Measurements from ENCODE around the gene CAPNS1. TPM values are rescaled to one million over a fixed set of nuclear protein-coding genes. Genes with fewer than 3 reads are reported as not detected.

The CAPNS1 gene
- total RNA-seq, 2 donors from 2014 or later = 53.7 to 56.0 TPM

DNA sequence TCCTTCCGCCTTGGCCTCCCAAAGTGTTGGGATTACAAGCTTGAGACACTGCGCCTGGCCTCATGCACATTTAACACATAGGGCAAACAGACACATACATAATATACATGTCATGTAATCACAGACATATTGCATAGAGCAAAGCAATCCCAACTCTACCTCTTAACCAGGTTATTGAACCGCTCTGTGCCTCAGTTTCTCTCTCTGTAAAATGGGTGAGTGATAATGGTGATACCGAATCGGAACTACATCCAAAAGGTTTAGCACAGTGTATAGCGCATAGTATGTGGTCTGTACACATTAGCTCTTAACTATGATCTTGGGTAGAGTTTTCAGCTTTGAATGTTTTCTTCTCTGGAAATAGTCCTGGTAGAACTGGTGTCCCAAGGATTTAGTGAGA lies 4.8 kb downstream of the CAPNS1 start:
- ATAC-seq (no peak), DNase-seq (no peak)
- Histone ChIP-seq H3K4me1 (peaks cover 10% of the 10 kb centered on the region), H3K36me3 (replicated peaks in 1 of 2; ENCODE audit: insufficient read depth in 1 of 2, low read depth in 2 of 2) (peaks cover 15 to 42% of the 10 kb centered on the region in 2 donors), H3K27me3 (no peaks in the 10 kb centered on the region), H3K4me3 (no peak overlapping the region), H3K27ac (no peak overlapping the region), H3K9me3 (no peaks in the 10 kb centered on the region)
- TF ChIP-seq, protein P1, sequence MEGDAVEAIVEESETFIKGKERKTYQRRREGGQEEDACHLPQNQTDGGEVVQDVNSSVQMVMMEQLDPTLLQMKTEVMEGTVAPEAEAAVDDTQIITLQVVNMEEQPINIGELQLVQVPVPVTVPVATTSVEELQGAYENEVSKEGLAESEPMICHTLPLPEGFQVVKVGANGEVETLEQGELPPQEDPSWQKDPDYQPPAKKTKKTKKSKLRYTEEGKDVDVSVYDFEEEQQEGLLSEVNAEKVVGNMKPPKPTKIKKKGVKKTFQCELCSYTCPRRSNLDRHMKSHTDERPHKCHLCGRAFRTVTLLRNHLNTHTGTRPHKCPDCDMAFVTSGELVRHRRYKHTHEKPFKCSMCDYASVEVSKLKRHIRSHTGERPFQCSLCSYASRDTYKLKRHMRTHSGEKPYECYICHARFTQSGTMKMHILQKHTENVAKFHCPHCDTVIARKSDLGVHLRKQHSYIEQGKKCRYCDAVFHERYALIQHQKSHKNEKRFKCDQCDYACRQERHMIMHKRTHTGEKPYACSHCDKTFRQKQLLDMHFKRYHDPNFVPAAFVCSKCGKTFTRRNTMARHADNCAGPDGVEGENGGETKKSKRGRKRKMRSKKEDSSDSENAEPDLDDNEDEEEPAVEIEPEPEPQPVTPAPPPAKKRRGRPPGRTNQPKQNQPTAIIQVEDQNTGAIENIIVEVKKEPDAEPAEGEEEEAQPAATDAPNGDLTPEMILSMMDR (IDR thresholded peaks at IDR 0.05) = no peak
- TF ChIP-seq POLR2A (IDR thresholded peaks at IDR 0.05) = no peak
- intact Hi-C loops (cut with DNase I) = no loop called here
- WGBS, 2 donors = 95 to 98% methylated on average over 6 of the region's 6 CpGs

DNA sequence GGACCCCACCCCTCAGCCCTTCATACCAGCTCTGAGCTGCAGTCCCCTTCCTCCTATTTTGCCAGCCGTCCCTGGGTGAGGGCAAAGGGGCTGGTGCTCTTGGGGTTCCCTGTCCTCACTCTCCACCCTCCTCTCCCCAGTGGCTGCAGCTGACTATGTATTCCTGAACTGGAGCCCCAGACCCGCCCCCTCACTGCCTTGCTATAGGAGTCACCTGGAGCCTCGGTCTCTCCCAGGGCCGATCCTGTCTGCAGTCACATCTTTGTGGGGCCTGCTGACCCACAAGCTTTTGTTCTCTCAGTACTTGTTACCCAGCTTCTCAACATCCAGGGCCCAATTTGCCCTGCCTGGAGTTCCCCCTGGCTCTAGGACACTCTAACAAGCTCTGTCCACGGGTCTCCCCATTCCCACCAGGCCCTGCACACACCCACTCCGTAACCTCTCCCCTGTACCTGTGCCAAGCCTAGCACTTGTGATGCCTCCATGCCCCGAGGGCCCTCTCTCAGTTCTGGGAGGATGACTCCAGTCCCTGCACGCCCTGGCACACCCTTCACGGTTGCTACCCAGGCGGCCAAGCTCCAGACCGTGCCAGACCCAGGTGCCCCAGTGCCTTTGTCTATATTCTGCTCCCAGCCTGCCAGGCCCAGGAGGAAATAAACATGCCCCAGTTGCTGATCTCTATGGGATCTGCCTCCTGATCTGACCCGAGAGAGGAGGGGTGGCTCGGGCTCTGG lies 10.0 kb downstream of the CAPNS1 start:
- 84 to 86% methylated on average over 12 to 13 of the region's 13 CpGs for WGBS, 2 donors
- no peaks in the 10 kb centered on the region for H3K27me3 ChIP-seq
- peaks cover 4% of the 10 kb centered on the region for H3K4me1 ChIP-seq
- no peak overlapping the region for H3K27ac ChIP-seq
- TF ChIP-seq POLR2A (IDR thresholded peaks at IDR 0.05) = no peak
- TF ChIP-seq, protein P1 (IDR thresholded peaks at IDR 0.05) = no peak
- ATAC-seq = no peak
- peaks cover 19 to 35% of the 10 kb centered on the region in 2 donors for H3K36me3 ChIP-seq (replicated peaks in 1 of 2; ENCODE audit: insufficient read depth in 1 of 2, low read depth in 2 of 2)
- DNase-seq = peak in 1 of 4 donors; percentile 15
- H3K4me3 ChIP-seq = no peak overlapping the region
- H3K9me3 ChIP-seq = no peaks in the 10 kb centered on the region
- intact Hi-C loops (cut with DNase I) = no loop called here

DNA sequence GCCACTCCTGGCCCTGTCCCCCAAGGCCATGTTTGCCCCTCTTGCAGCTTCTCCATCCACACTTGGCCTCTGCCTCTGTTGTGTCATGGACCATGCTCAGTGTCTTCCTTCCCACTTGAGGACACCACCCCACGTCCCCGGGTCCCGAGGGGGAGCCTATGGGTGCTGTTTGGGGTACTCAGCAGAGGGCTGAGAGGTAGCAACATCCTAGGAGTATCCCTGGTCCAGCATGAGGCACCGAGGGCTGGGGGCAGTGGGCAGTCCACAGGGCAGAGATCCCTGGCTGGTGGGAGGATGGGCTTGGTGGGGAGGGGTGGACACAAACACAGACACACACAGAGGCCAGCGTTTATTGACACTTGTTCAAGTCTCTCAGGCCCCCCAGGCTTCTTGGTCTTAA lies 10.7 kb downstream of the CAPNS1 start:
- peaks cover 18 to 30% of the 10 kb centered on the region in 2 donors for H3K36me3 ChIP-seq (replicated peaks in 1 of 2; ENCODE audit: insufficient read depth in 1 of 2, low read depth in 2 of 2)
- peak overlapping the region in 2 of 4 donors; percentile 68 to 80 for H3K27ac ChIP-seq
- DNase-seq = no peak
- H3K4me1 ChIP-seq = peaks cover 4% of the 10 kb centered on the region
- no peak overlapping the region for H3K4me3 ChIP-seq
- ATAC-seq = no peak
- TF ChIP-seq, protein P1 (IDR thresholded peaks at IDR 0.05) = no peak
- TF ChIP-seq POLR2A (IDR thresholded peaks at IDR 0.05) = no peak
- 65 to 80% methylated on average over 5 of the region's 5 CpGs for WGBS, 2 donors
- H3K9me3 ChIP-seq = no peaks in the 10 kb centered on the region
- intact Hi-C loops (cut with DNase I) = no loop called here
- no peaks in the 10 kb centered on the region for H3K27me3 ChIP-seq

DNA sequence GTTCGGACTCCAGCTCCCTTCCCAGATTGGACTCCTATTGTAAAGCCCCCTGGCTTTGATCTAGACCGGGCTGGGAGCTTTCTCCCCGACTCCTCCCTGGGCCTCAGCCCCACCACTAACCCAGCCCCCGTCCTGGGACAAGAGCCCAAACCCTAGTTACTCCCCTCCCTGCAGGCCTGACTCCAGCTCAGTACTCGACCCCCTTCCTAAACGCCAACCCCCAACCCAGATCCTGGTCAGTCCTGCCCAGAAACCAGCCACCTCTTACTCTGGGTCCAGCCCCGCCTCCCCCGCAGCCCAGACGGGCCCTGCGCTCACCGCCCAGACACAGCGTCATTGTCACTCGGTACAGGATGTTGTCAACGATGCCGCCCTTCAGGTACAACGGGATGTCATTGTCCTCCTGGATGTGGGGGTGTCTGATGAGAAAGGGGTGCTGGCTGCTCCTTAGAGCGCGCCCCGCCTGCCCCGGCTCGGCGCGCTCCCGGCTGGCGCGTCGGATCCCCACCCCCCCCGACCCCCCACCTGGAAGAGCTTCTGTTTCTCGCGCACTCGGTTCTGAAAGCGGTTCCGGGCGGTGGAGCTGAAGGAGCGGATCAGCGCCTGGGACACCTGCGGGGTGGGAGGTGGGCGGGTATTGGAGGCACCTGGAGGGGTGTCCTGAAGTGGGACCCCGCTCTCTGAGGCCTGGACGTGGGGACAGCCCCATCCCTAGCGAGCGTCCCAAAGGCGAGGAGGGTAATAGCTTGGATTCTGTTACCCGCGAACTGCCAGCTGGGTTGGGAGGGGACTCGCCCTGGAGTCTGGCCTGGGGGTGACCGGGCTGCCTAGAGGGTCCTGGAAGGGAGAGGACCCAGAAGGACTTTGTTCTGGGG lies 11.5 kb downstream of the CAPNS1 start:
- peaks cover 4% of the 10 kb centered on the region for H3K4me1 ChIP-seq
- peak in 1 of 3 donors; percentile 23 for TF ChIP-seq POLR2A (IDR thresholded peaks at IDR 0.05)
- TF ChIP-seq, protein P1 (IDR thresholded peaks at IDR 0.05) = no peak
- ATAC-seq = peak; percentile 48
- H3K4me3 ChIP-seq = peak overlapping the region in 1 of 2 donors; percentile 31
- H3K27ac ChIP-seq = peak overlapping the region; percentile 56 to 80 (median 73)
- peak; percentile 33 to 46 (median 43) for DNase-seq
- intact Hi-C loops (cut with DNase I) = no loop called here
- no peaks in the 10 kb centered on the region for H3K9me3 ChIP-seq
- WGBS, 2 donors = 61 to 64% methylated on average over 32 to 33 of the region's 47 CpGs
- H3K27me3 ChIP-seq = no peaks in the 10 kb centered on the region
- peaks cover 10 to 23% of the 10 kb centered on the region in 2 donors for H3K36me3 ChIP-seq (replicated peaks in 1 of 2; ENCODE audit: insufficient read depth in 1 of 2, low read depth in 2 of 2)
